ENCODE data around the gene MBD6. TPM values are rescaled to one million over a fixed set of nuclear protein-coding genes. Genes with fewer than 3 reads are reported as not detected.

Gene MBD6
- total and polyA plus RNA-seq, 2 of the 8 experiments (the other 6 are each of a cell fraction or from before 2014, with no cell fraction given), result 3.9 to 32.3 TPM

GRCh38 chr12:57524814-57525614 lies 2.4 kb downstream of the MBD6 start:
- DNase-seq (ENCODE audit: low read depth in 1 of 2, low spot score in 2 of 2), result no peak
- POLR2A ChIA-PET (ENCODE audit: partially characterized antibody), result interaction anchor here (0.6 to 7.3 kb wide), 21 partner anchors 7 to 225 kb away, joined by 3 to 56 read pairs (median 6); partner anchors contain the start of genes DCTN2, OS9 and PIP4K2C
- no peak overlapping the region; a peak in 1 of 4 replicates for H3K4me2 ChIP-seq (ENCODE audit: insufficient read depth in 1 of 2, low read depth in 2 of 2, low read length in 2 of 2)
- no peak for TF ChIP-seq YY1 (IDR thresholded peaks at IDR 0.05; ENCODE audit: low read depth, low read length)
- no peak for TF ChIP-seq CHD1 (IDR thresholded peaks at IDR 0.05; ENCODE audit: low read depth, low read length)
- TF ChIP-seq JUND (IDR thresholded peaks at IDR 0.05; ENCODE audit: low read length), result no peak
- TF ChIP-seq RFX5 (IDR thresholded peaks at IDR 0.05; ENCODE audit: borderline replicate concordance, low read depth, low read length), result no peak
- no peak for TF ChIP-seq TEAD4 (IDR thresholded peaks at IDR 0.05; ENCODE audit: low read depth, low read length)
- TF ChIP-seq MAFK (IDR thresholded peaks at IDR 0.05; ENCODE audit: low read depth, low read length), result no peak
- TF ChIP-seq BCL11A (IDR thresholded peaks at IDR 0.05; ENCODE audit: low read depth in 2 of 2, low read length in 2 of 2), result no peak
- no peak for TF ChIP-seq RXRA (IDR thresholded peaks at IDR 0.05; ENCODE audit: insufficient read depth, low read depth, low read length)
- TF ChIP-seq SUZ12 (IDR thresholded peaks at IDR 0.05; ENCODE audit: low read length), result no peak
- no peak for TF ChIP-seq GABPA (IDR thresholded peaks at IDR 0.05; ENCODE audit: borderline replicate concordance, insufficient read depth, low read length)
- no peak for TF ChIP-seq HDAC2 (IDR thresholded peaks at IDR 0.05; ENCODE audit: borderline replicate concordance in 1 of 2, low read depth in 2 of 2, low read length in 2 of 2)
- no peak for TF ChIP-seq CBX8 (IDR thresholded peaks at IDR 0.05; ENCODE audit: borderline replicate concordance, low read depth, low read length)

More at GRCh38 chr12:57524814-57525614, 2.4 kb downstream of the MBD6 start:
- H2BK20ac ChIP-seq (ENCODE audit: low read length), result no peak overlapping the region
- no peak overlapping the region for H2AK5ac ChIP-seq (ENCODE audit: low read depth, low read length)
- H3K9ac ChIP-seq (replicated peaks in 1 of 4; ENCODE audit: extremely low read depth in 1 of 4, low read depth in 3 of 4, low read length in 3 of 4), result no peak overlapping the region
- no peak overlapping the region for H3K4me3 ChIP-seq (ENCODE audit: extremely low read depth in 1 of 4, insufficient read depth in 2 of 4, low read depth in 3 of 4, low read length in 4 of 4)
- no peaks in the 10 kb centered on the region; the same call in 1 of the 2 replicates for H3K79me1 ChIP-seq (ENCODE audit: low read depth, low read length)
- CTCF ChIA-PET (ENCODE audit: partially characterized antibody), result interaction anchor here (0.8 to 4.8 kb wide), 11 partner anchors 8 to 100 kb away, joined by 3 to 29 read pairs (median 4); no protein-coding TSS in a partner anchor
- peaks cover 0 to 9% of the 10 kb centered on the region in 2 experiments; a peak in 1 of 4 replicates for H3K79me2 ChIP-seq (ENCODE audit: control insufficient read depth in 1 of 2, insufficient read depth in 2 of 2, low read length in 2 of 2)
- no peak overlapping the region for H4K91ac ChIP-seq (replicated peaks; ENCODE audit: insufficient read length, low read length)
- no peak overlapping the region for H3K56ac ChIP-seq (replicated peaks; ENCODE audit: insufficient read length, low read depth, low read length)
- peaks cover 2 to 13% of the 10 kb centered on the region in 2 experiments for H4K20me1 ChIP-seq (replicated peaks in 1 of 2; ENCODE audit: control insufficient read depth in 1 of 2, insufficient read depth in 2 of 2, low read length in 2 of 2)
- H3K27me3 ChIP-seq (replicated peaks in 1 of 4; ENCODE audit: control insufficient read depth in 3 of 4, extremely low read depth in 1 of 4, insufficient read depth in 3 of 4, low read length in 3 of 4), result no peaks in the 10 kb centered on the region
- 82% methylated on average over 10 of the region's 11 CpGs; no CpG with 5 or more reads in 1 of the 2 experiments for WGBS, 2 experiments (ENCODE audit: extremely low coverage in 1 of 2, insufficient coverage in 1 of 2, insufficient read length in 1 of 2, insufficient replicate concordance in 2 of 2, low coverage in 1 of 2, low lambda C conversion rate in 2 of 2, missing lambda C conversion rate in 1 of 2)
- no peak overlapping the region for H3K23ac ChIP-seq (ENCODE audit: insufficient read length)
- H3K14ac ChIP-seq (ENCODE audit: insufficient read length), result no peak overlapping the region
- no peak overlapping the region for H4K5ac ChIP-seq (ENCODE audit: insufficient read length, low read depth, low read length)
- H3K9me3 ChIP-seq (ENCODE audit: insufficient read depth in 2 of 2, low read depth in 1 of 2, low read length in 1 of 2), result no peaks in the 10 kb centered on the region
- H4K8ac ChIP-seq (ENCODE audit: extremely low read depth, insufficient read depth, low read length), result peak overlapping the region; percentile 5; the same call in 1 of the 2 replicates
- no peak for FAIRE-seq
- H2BK15ac ChIP-seq (ENCODE audit: low read length), result no peak overlapping the region
- no peak overlapping the region for H3K4ac ChIP-seq (replicated peaks; ENCODE audit: insufficient read length, low read depth, low read length)
- no peak overlapping the region for H2AFZ ChIP-seq (ENCODE audit: low read length)
- H2BK5ac ChIP-seq (ENCODE audit: low read depth, low read length), result no peak overlapping the region
- H2BK12ac ChIP-seq (ENCODE audit: low read depth, low read length), result no peak overlapping the region
- H3K23me2 ChIP-seq (ENCODE audit: low read depth, low read length), result peaks cover 11% of the 10 kb centered on the region
- no peak overlapping the region for H2BK120ac ChIP-seq (replicated peaks; ENCODE audit: low read depth, low read length)
- peaks cover 2 to 40% (median 11%) of the 10 kb centered on the region in 4 experiments; a peak in 6 of 8 replicates for H3K36me3 ChIP-seq (ENCODE audit: control insufficient read depth in 2 of 4, insufficient read depth in 4 of 4, low read length in 3 of 4)
- H3K27ac ChIP-seq (ENCODE audit: low read depth, low read length), result no peak overlapping the region
- no peak overlapping the region for H3K18ac ChIP-seq (ENCODE audit: extremely low read depth, low read length)
- peaks cover 8 to 18% (median 10%) of the 10 kb centered on the region in 4 experiments for H3K4me1 ChIP-seq (replicated peaks in 1 of 4; ENCODE audit: control insufficient read depth in 3 of 4, insufficient read depth in 4 of 4, low read length in 3 of 4)

Data from H1 (cell line).